ENCODE data around the gene APOBEC3G.

- TF ChIP-seq CTCF (conservative IDR thresholded peaks at IDR 0.05 in 1 of 2, IDR thresholded peaks at IDR 0.05 in 1 of 2; ENCODE audit: low read depth in 1 of 2, low read length in 2 of 2) = no peak
- TF ChIP-seq EZH2 (IDR thresholded peaks at IDR 0.05; ENCODE audit: low read length, missing control alignments) = no peak
Observed at GRCh38 chr22:39080052-39080762, 3.1 kb downstream of the APOBEC3G start.
